GM21381 (cell line): ENCODE data around the gene CEACAM18.
"Not testable (repeated sequence)": the region's sequence is repeated elsewhere in the genome, so short reads cannot be mapped to it uniquely, and the experiment has no call there.

Experiments
- ATAC-seq: cut with Tn5 transposase; IDR thresholded peaks from one replicate; pipeline ENCODE4 v1.9.1; 2021; ENCODE audit warnings: mild to moderate bottlenecking, moderate library complexity; ENCODE audit not compliant: unreplicated experiment

The CEACAM18 gene

DNA sequence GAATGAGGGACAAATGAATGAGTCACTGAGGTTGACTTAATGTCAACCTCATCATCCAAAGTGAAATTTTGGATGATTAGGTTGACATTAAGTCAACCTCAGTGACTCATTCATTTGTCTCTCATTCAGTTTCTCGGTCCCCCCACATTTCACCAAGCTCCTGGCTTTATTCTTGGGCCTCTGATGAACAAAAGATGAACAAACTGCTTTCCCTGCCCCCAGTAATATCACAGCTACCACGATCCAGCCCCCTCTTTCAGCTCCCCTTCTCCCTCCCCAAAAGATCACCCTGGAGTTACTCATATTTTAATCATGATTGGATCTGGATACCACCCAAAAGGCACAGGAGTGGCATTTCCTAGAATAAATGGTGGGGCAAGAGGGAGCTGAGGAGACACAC is 10.8 kb downstream of the CEACAM18 start:
- no peak for ATAC-seq

DNA sequence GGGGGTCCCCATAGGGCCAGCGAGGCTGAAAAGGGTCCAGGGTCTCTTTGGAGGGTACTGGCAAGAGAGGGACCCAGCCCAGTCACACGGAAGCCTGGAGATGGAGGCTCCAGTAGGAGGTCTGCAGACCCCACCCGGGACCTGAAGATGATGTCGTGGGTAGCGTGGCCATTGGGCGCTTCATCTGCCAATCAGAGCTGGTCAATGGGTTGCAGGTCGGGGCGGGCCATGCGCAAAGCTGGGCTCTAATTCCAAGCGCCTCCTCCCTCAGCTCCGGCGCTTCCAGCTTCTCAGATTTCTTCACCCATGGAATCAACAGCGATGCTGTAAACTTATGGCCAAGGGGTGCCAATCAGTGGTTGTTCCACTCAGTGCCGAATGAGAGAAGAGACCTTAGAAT is 12.3 kb downstream of the CEACAM18 start:
- ATAC-seq: no peak

GRCh38 chr19:51491586-51491985 is 13.2 kb downstream of the CEACAM18 start:
- no peak for ATAC-seq

DNA sequence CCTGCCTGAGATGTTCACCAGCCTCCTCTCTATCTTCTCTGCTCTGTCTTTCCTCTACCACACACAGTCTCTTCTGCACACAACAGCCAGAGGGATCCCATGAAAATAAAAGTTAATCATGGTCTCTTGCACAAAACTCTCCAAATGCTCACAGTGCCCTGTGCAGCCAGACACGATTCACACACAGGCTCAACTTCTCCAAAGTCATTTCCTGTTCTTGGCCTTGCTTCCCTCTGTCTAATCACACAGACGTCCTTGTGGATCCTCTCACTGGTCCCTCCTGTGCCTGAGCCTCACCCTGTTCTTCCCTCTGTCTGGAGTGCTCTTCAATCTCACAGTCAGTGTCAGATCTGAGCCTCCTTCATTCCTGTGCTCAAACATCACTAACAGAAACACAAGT is 15.4 kb downstream of the CEACAM18 start:
- ATAC-seq: no peak

DNA sequence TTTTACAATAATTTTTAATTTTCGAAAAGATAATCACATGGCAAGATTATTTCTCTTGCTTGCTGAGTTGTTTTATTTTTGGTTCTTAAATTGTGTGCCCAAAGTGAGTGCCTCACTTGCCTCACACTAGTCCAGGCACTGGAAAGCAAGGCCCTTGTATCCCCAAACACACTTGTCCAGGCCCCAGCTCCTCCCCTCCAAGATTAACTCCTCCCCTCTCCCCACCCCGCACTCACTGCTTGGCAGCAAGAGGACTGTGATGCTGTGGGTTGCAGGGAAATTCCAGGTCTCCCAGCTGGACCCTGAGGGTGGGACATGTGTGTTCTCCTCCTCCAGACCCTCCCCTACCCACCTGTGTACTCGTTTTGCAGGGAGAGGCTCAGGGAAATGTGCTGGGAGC is 19.3 kb downstream of the CEACAM18 start:
- no peak for ATAC-seq

GRCh38 chr19:51500931-51501330 is 22.6 kb downstream of the CEACAM18 start:
- ATAC-seq: not testable (repeated sequence)

GRCh38 chr19:51501594-51502263 is 23.4 kb downstream of the CEACAM18 start, which contains the start of gene SIGLEC12:
SIGLEC12 (minus strand) TSS chr19:51501800; CDS start chr19:51501733, 67 bp downstream.
- no peak for ATAC-seq

- no peak for ATAC-seq
Observed at GRCh38 chr19:51503286-51503817, 25.0 kb downstream of the CEACAM18 start.

- no peak for ATAC-seq
Observed at GRCh38 chr19:51503896-51504295, 25.6 kb downstream of the CEACAM18 start.

DNA sequence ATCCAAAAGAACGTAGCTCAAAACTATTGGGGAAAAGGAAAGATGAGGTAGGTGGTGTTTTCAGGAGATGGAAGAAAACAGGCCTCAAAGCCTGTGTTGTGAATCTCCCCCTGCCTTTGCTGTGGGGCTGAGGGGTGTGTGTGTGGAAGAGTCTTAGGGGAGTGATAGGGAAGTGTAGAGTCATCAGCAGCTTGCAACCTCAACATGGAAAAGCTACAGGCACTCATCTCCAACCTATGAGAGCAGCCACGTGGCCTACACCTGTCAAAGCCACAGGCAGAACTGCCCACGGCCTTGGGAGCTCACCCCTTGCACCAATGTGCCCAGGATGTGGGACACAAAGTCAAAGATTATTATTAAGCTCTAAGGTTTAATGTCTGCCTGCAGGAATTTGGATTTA is 27.6 kb downstream of the CEACAM18 start:
- no peak for ATAC-seq

GRCh38 chr19:51507192-51507591 is 28.9 kb downstream of the CEACAM18 start:
- ATAC-seq: no peak

DNA sequence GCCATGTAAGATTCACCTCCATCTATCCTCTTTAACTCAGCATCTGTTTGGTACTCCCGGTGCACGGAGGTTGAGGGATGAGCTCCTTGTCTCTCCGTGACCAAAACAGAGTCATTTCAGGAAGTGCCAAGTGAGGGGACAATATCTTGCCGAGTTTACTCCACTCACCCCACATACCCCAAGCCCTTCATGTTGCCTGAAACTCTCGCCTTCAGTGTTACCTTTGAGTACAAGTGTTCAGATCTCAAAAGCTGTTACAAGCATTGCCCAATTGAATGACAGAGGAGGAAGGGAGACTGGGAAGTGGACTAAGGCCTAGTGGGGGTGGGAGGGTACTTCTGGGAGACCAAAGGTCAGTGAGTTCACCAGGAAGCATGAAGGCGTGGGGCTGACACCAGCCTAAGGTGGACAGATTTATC is 29.3 kb downstream of the CEACAM18 start:
- ATAC-seq: no peak

DNA sequence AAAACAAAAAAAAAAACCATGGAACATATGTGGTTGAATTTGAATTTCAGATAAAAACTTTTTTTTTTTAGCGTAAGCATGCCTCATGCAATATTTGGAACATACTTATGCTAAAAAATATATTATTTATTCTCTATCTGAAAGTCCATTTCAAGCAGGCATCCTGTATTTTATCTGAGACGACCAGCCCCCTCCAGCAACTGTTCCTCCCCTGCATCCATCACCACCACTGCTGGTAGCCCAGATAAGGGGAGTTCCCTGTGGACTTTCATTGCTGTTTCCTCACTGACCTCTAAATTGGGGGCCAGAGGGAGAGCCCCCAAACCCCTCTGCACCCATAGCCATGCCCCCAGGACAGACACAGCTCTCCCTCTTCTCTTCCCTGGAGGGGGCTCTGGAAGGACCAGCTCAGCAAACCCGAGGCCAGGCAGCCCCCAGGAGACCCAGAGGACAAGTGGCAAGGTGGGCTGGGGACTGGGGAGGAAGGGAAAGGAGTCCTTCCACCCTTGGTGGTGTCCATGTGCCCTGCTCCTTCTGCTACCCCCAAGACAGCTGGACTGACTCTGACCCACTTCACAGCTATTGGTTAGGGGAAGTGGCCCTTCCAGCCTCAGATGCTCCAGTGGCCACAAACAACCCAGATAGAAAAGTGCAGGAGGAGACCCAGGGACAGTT is 29.9 kb downstream of the CEACAM18 start:
- no peak for ATAC-seq

- ATAC-seq: no peak
Observed at GRCh38 chr19:51509823-51510660, 31.7 kb downstream of the CEACAM18 start.

GRCh38 chr19:51511353-51511752 is 33.0 kb downstream of the CEACAM18 start:
- no peak for ATAC-seq

GRCh38 chr19:51513968-51514367 is 35.6 kb downstream of the CEACAM18 start:
- ATAC-seq: no peak

GRCh38 chr19:51514866-51515481 is 36.6 kb downstream of the CEACAM18 start:
- ATAC-seq: no peak

GRCh38 chr19:51520728-51521127 is 42.4 kb downstream of the CEACAM18 start:
- no peak for ATAC-seq

- no peak for ATAC-seq
Observed at GRCh38 chr19:51521357-51521756, 43.0 kb downstream of the CEACAM18 start.

DNA sequence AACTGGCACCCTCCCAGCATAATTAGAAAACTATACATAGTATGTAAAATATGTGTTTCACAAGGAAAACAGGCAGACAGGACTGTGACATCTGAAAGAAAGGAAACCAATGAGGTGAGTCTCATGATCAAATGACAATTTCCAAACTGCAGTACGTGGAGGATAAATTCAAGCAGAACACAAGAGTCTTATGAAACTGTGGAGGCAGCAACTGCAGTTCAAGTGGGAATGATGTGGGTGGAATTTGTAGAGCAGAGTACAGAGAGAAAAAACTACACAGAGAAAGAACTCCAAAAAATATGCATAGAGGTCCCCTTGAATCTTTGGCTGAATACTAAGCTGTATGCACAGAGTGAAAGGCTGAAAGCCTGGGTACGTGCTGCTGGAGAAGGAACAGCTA is 43.4 kb downstream of the CEACAM18 start:
- no peak for ATAC-seq

DNA sequence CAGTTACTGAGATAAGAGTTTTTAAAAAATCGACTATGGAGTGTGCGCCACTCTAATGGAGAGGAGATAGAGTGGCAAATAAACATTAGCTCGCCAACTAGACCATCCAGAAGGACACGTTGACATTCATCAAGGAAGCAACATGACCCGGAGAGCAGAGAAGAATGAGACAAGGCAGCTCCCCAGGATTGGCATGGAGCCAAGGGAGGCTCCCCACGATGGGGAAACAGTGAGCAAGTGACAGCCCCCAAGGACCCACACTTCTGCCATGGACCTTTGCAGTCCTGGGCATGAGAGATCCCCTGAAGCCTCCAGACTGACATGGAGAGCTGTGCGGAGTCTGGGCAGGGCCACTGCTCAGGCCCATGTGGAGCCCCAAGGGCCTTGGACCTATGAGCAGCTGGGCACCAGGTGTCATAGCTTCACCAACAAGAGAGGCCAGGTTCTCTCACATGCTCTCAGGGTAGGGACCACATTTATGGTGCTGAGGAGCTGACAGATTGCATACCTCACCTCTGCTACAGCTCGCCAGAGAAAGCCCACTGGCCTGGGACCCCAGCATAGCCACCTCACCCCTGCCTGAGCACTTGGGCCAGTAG is 46.4 kb downstream of the CEACAM18 start:
- no peak for ATAC-seq
